PC-3 (cell line): Measurements from ENCODE around the gene GRIK5. TPM values are rescaled to one million over a fixed set of nuclear protein-coding genes. Genes with fewer than 3 reads are reported as not detected.
A peak's percentile ranks its signal among the peaks of the same experiment; 100 is the strongest.

Experiments used
- ATAC-seq: fragments of 200-7000 bp; cut with Tn5 transposase; 2 replicates; pipeline ENCODE4 v1.9.1; 2020; ENCODE audit warnings: mild to moderate bottlenecking, moderate library complexity
- BruUV-seq: library from RNA; stranded (reverse); fragments of 400-500 nt; replicated peaks from 2 replicates; lab custom pipeline; 2021; lab: Mats Ljungman, UMichigan
- CTCF ChIA-PET: fragments of 300-600 bp; sonication (Branson Sonifier 250); formaldehyde crosslinking; loops from one replicate; lab custom pipeline; 2022; ENCODE audit warnings: antibody characterized with exemption; lab: Charles Lee
- POLR2A ChIA-PET: fragments of 300-600 bp; sonication (Branson Sonifier 250); formaldehyde crosslinking; loops from one replicate; lab custom pipeline; 2022; ENCODE audit warnings: antibody characterized with exemption; ENCODE audit not compliant: unreplicated experiment; lab: Charles Lee
- DNase-seq: peaks from one replicate; pipeline ENCODE4 v3.0.0-alpha.2; 2015
- H2AFZ ChIP-seq: fragments of 300-600 bp; sonication (generic); 2 replicates; pipeline ENCODE4 v1.6.0; 2016; ENCODE audit warnings: antibody characterized with exemption, low read length
- H3F3A ChIP-seq: fragments of 300-600 bp; sonication (generic); one replicate; pipeline ENCODE4 v1.6.0; 2017; ENCODE audit warnings: antibody characterized with exemption, low read length, control low read depth, mild to moderate bottlenecking; ENCODE audit not compliant: unreplicated experiment
- H3K27ac ChIP-seq: fragments of 300-600 bp; sonication (generic); 2 replicates; pipeline ENCODE4 v1.5.1; 2016; ENCODE audit warnings: mild to moderate bottlenecking, low read length
- H3K27me3 ChIP-seq: fragments of 300-600 bp; sonication (generic); 2 replicates; pipeline ENCODE4 v1.6.1; 2016; ENCODE audit warnings: low read length, mixed read lengths
- H3K36me3 ChIP-seq: fragments of 300-600 bp; sonication (generic); 2 replicates; pipeline ENCODE4 v1.6.1; 2016; ENCODE audit warnings: low read depth, mixed run types, low read length, mixed read lengths
- H3K4me1 ChIP-seq: fragments of 300-600 bp; sonication (generic); 2 replicates; pipeline ENCODE4 v1.5.1; 2016; ENCODE audit warnings: low read length; ENCODE audit not compliant: insufficient read depth
- H3K4me2 ChIP-seq: fragments of 300-600 bp; sonication (generic); 2 replicates; pipeline ENCODE4 v1.6.0; 2016; ENCODE audit warnings: low read length
- H3K4me3 ChIP-seq: fragments of 300-600 bp; sonication (generic); 2 replicates; pipeline ENCODE4 v1.5.1; 2016; ENCODE audit warnings: mild to moderate bottlenecking, low read length, mixed read lengths
- H3K79me2 ChIP-seq: fragments of 300-600 bp; sonication (generic); 2 replicates; pipeline ENCODE4 v1.6.1; 2017; ENCODE audit warnings: low read length, mixed read lengths
- H3K9ac ChIP-seq: fragments of 300-600 bp; sonication (generic); 2 replicates; pipeline ENCODE4 v1.6.0; 2016; ENCODE audit warnings: mild to moderate bottlenecking, low read length
- H3K9me2 ChIP-seq: fragments of 300-600 bp; sonication (generic); replicated peaks from 2 replicates; pipeline ENCODE4 v1.6.1; 2016; ENCODE audit warnings: mixed run types, low read length, mixed read lengths
- H3K9me3 ChIP-seq: fragments of 300-600 bp; sonication (generic); 2 replicates; pipeline ENCODE4 v1.6.1; 2016; ENCODE audit warnings: low read length, mixed read lengths
- H4K20me1 ChIP-seq: fragments of 300-600 bp; sonication (generic); 2 replicates; pipeline ENCODE4 v1.6.1; 2016; ENCODE audit warnings: low read length, mixed read lengths
- CTCF ChIP-seq: fragments of 300-600 bp; sonication (generic); conservative IDR thresholded peaks from 2 replicates; pipeline ENCODE4 v1.5.1; 2017; ENCODE audit warnings: antibody characterized with exemption, low read depth, mild to moderate bottlenecking, low read length
- EZH2 ChIP-seq: fragments of 300-600 bp; sonication (generic); IDR thresholded peaks from one replicate; pipeline ENCODE4 v1.6.1; 2017; ENCODE audit warnings: antibody characterized with exemption, mild to moderate bottlenecking, low read length; ENCODE audit not compliant: unreplicated experiment
- EZH2phosphoT487 ChIP-seq: fragments of 300-600 bp; sonication (generic); IDR thresholded peaks from 2 replicates; pipeline ENCODE4 v1.6.1; 2018; ENCODE audit warnings: mild to moderate bottlenecking, antibody characterized with exemption, low read length, borderline replicate concordance
- intact Hi-C: fragments of 100-400 bp; cut with micrococcal nuclease; formaldehyde crosslinking; loops from 2 replicates; pipeline ENCODE4 v1.9.0; 2023
- total RNA-seq: library from RNA; depleted of rRNA; stranded (reverse); fragments of >200 nt; gene quantifications from 2 replicates; pipeline ENCODE4 v1.2.3, GENCODE V29; 2014

Gene GRIK5
- total RNA-seq, 1 experiment from 2014 or later = not detected

GRCh38 chr19:42075364-42075615, 5.3 kb upstream of the GRIK5 start:
- no peak for TF ChIP-seq EZH2
- TF ChIP-seq EZH2phosphoT487 = no peak
- no peak for TF ChIP-seq CTCF
- Histone ChIP-seq H3K9me2 (no peaks in the 10 kb centered on the region), H3K27me3 (no peaks in the 10 kb centered on the region), H4K20me1 (peaks cover 26% of the 10 kb centered on the region; the same call in 1 of the 2 replicates), H3K4me1 (peaks cover 24% of the 10 kb centered on the region), H3K9ac (peak overlapping the region; percentile 96), H3K36me3 (peaks cover 9% of the 10 kb centered on the region; the same call in 1 of the 2 replicates), H3K27ac (peak overlapping the region; percentile 72), H3K4me3 (peak overlapping the region; percentile 72), H3K79me2 (peaks cover 44% of the 10 kb centered on the region), H2AFZ (peak overlapping the region; percentile 79), H3K4me2 (peak overlapping the region; percentile 91), H3F3A (no peaks in the 10 kb centered on the region), H3K9me3 (no peaks in the 10 kb centered on the region)
- ATAC-seq (no peak), DNase-seq (no peak)
- CTCF ChIA-PET = no interaction called here
- intact Hi-C loops = no loop called here
- POLR2A ChIA-PET = no interaction called here
- TSS peak; percentile 94 for BruUV-seq

- peak overlapping the region; percentile 79; the same call in 1 of the 2 replicates for H2AFZ ChIP-seq
- H3K9me3 ChIP-seq = no peaks in the 10 kb centered on the region
- ATAC-seq (no peak), DNase-seq (no peak)
- H3K9me2 ChIP-seq = no peaks in the 10 kb centered on the region
- H3K27ac ChIP-seq = peak overlapping the region; percentile 72
- peaks cover 38% of the 10 kb centered on the region for H3K79me2 ChIP-seq
- ChIA-PET POLR2A (no interaction called here), CTCF (no interaction called here)
- intact Hi-C loops = no loop called here
- H3K27me3 ChIP-seq = no peaks in the 10 kb centered on the region
- TF ChIP-seq CTCF (no peak), EZH2 (no peak), EZH2phosphoT487 (no peak)
- H3K4me3 ChIP-seq = peak overlapping the region; percentile 72
- H3K4me2 ChIP-seq = peak overlapping the region; percentile 91
- peaks cover 24% of the 10 kb centered on the region for H3K4me1 ChIP-seq
- H3F3A ChIP-seq = no peaks in the 10 kb centered on the region
- no TSS peak for BruUV-seq
- H3K36me3 ChIP-seq = peaks cover 3% of the 10 kb centered on the region; the same call in 1 of the 2 replicates
- H3K9ac ChIP-seq = peak overlapping the region; percentile 96
- H4K20me1 ChIP-seq = peaks cover 26% of the 10 kb centered on the region; the same call in 1 of the 2 replicates
These were observed 4.7 kb upstream of the GRIK5 start for GRCh38 chr19:42074513-42075363.

GRCh38 chr19:42071247-42071646, 1.2 kb upstream of the GRIK5 start:
- intact Hi-C loops = no loop called here
- ATAC-seq (no peak), DNase-seq (no peak)
- ChIA-PET POLR2A (no interaction called here), CTCF (no interaction called here)
- Histone ChIP-seq H3K79me2 (peaks cover 4% of the 10 kb centered on the region), H3K9me3 (no peaks in the 10 kb centered on the region), H4K20me1 (no peaks in the 10 kb centered on the region), H3K27ac (no peak overlapping the region), H3K36me3 (no peaks in the 10 kb centered on the region), H3K9ac (no peak overlapping the region), H3K4me1 (peaks cover 7% of the 10 kb centered on the region), H2AFZ (no peak overlapping the region), H3K4me2 (no peak overlapping the region), H3K9me2 (no peaks in the 10 kb centered on the region), H3K27me3 (no peaks in the 10 kb centered on the region), H3K4me3 (no peak overlapping the region), H3F3A (no peaks in the 10 kb centered on the region)
- TF ChIP-seq EZH2 (no peak), EZH2phosphoT487 (no peak), CTCF (no peak)
- BruUV-seq = no TSS peak
